GM19468 (cell line): ENCODE data around the gene TRPM2.

Source experiments
- ATAC-seq: cut with Tn5 transposase; IDR thresholded peaks from one replicate; pipeline ENCODE4 v1.9.1; 2021; ENCODE audit warnings: mild to moderate bottlenecking, moderate library complexity, moderate number of reproducible peaks; ENCODE audit not compliant: unreplicated experiment; ENCODE audit errors: extremely low read depth

Gene TRPM2

GRCh38 chr21:44353191-44353970, at the start of gene TRPM2:
Gene TRPM2 (plus strand): TSS chr21:44353621. CDS start chr21:44353701, 80 bp downstream.
- no peak for ATAC-seq

DNA sequence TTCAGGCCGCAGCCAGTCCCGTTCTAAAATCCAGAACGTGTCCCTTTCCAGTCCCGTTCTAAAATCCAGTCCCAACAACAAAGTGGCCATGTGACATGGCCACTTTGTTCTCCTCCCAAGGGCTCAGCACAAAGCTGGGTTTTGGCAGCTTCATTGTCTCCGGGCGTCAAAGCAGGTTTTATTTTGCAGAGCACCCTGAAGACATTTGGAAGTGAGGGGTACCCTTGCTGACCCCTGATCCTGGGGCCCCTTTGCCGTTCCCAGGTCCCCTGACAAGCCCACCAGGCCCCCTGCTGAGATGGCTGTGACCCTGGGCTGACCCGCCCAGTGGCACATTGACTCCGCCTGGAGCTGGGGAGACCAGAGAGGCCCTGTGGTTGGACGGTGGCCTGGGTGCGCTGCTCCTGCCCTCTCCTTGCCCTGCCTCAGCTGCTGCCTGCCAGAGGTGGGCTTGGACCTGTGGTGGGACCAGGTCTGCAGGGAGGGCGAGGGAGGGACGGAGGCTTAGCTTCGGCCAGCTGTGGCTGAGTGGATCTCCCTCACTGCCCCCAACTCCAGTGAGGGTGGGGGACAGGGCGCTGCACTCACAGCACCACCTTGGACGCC, 49.3 kb upstream of the TRPM2 start:
- no peak for ATAC-seq

GRCh38 chr21:44304877-44305293, 48.5 kb upstream of the TRPM2 start:
- no peak for ATAC-seq

GRCh38 chr21:44305691-44306090, 47.7 kb upstream of the TRPM2 start:
- no peak for ATAC-seq

- ATAC-seq, result no peak
These were observed 46.3 kb upstream of the TRPM2 start for GRCh38 chr21:44306936-44307704.

- no peak for ATAC-seq
These were observed 42.6 kb upstream of the TRPM2 start for GRCh38 chr21:44310628-44311507.

DNA sequence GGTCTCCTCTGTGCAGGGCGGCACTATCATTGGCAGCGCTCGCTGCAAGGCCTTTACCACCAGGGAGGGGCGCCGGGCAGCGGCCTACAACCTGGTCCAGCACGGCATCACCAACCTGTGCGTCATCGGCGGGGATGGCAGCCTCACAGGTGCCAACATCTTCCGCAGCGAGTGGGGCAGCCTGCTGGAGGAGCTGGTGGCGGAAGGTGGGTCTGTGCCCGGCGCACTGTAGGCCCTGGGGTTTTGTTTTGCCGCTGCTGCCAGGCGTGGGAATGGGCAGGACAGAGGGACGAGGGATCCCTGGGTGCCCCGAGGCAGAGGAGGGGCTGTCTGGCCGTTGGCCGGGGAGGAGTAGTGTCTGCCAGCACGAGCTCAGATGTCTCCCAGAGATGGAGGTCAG, 41.3 kb upstream of the TRPM2 start:
- ATAC-seq, result no peak

DNA sequence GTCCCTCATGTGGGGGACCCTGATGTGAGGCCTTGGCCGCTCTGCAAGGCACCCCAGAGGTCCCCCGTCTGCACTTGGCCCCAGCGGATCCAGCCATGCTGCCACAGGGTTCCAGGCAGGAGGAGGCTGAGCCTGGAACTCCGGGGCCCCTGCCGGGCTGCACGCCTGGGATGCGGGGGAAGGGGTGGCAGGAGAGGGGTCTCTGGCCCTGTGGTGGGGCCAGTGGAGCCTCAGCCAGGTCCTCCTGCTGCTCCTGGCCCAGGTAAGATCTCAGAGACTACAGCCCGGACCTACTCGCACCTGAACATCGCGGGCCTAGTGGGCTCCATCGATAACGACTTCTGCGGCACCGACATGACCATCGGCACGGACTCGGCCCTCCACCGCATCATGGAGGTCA, 40.7 kb upstream of the TRPM2 start:
- ATAC-seq, result no peak

- ATAC-seq, result no peak
These were observed 40.0 kb upstream of the TRPM2 start for GRCh38 chr21:44313451-44313850.

DNA sequence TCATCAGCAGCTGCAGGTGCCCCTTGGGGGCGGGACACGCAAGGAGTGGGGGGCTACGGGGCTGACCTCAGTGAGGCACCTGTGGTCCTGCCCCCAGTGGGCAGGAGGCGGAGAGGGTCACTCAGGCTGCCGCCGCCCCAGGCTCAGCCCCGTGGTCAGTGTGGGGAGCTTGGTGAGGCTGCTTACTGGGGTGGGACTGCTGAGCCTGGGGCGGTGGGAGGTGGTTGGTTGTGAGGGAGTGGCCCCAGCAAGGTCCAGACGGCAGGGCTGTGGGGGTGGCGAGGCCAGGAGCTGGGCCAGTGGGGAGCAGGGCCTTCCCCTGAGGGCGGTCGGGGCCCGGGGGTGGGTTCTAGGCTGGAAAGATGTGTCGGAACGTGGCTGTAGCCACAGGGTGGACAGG, 39.3 kb upstream of the TRPM2 start:
- ATAC-seq, result no peak

GRCh38 chr21:44314561-44314960, 38.9 kb upstream of the TRPM2 start:
- no peak for ATAC-seq

DNA sequence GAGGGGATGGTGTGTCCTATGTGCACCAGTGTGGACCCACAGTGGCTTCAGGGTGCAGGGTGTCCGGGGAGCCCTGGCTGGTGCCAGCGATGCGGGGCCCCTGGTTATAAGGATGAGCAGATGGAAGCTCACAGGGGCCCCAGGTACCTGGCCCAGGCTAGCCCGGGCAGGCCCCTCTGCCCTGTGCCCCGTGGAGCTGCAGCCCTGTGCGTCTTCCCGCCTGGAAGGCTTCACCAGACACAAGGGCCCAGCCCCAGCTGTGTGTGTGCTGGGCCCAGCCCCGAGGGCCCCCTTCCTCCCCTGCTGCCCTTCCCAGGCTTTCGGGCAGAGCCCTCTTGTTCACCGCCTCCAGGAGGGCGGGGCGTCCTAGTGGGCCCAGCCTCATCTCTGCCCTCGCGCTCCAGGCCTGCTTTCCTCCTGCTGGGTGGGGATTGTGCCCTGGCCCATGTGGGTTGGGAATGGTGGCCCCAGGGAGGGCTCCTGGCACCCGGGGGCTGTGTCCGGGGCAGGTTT, 37.7 kb upstream of the TRPM2 start:
- ATAC-seq, result no peak

DNA sequence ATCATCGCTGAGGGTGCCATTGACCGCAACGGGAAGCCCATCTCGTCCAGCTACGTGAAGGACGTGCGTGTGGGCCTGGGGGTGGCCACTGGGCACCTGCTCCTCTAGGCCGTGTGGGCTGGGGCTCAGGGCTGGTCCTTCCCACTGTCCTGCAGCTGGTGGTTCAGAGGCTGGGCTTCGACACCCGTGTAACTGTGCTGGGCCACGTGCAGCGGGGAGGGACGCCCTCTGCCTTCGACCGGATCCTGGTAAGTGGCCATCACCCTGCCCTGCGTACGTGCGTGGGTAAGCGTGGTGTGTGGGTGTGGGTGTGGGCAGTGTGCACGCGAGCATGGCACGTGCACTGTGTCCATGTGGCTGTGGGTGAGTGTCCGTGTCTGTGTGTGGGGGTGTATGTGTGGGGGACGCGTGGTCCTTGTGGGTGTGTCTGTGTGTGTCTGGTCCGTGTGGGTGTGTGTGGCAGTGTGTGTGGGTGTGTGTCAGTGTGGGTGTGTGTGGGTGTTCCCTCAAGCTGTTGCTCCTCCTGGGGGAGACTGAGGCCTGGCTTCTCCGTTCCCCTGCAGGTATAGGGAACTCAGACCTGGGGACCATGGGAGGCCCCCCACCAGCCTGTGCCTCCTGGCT, 37.0 kb upstream of the TRPM2 start:
- no peak for ATAC-seq

GRCh38 chr21:44317241-44317782, 36.1 kb upstream of the TRPM2 start:
- no peak for ATAC-seq

GRCh38 chr21:44317871-44318270, 35.5 kb upstream of the TRPM2 start:
- no peak for ATAC-seq

- ATAC-seq, result no peak
These were observed 34.7 kb upstream of the TRPM2 start for GRCh38 chr21:44318489-44319285.

- no peak for ATAC-seq
These were observed 33.9 kb upstream of the TRPM2 start for GRCh38 chr21:44319407-44320065.

DNA sequence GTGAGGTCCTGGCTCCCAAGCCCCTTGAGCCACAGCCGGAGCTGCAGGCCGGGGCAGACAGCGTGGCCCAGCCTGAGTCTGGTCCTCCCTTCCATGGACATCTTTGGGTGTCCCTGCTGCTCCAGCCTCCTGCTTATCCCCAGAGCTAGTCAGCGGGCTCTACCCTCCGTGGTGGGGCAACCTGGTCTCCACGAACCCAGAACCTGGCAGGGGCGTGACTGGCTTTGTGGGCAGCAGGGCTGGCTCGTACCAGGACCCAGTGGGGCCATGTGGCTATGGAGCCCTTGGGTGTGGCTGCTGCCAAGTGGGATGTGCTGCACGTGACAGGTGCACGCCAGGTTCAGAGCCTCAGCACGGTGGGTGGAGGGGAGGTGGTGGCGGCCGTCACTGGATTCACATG, 32.6 kb upstream of the TRPM2 start:
- ATAC-seq, result no peak
